Activated gamma-delta T cell (primary cell): Measurements from ENCODE around the gene PILRB.
"Not testable (repeated sequence)": the region's sequence is repeated elsewhere in the genome, so short reads cannot be mapped to it uniquely, and the experiment has no call there.

Experiments
- DNase-seq: peaks from one replicate; lab custom pipeline; 2025; lab: John Stamatoyannopoulos, UW
- total RNA-seq, 2 donors: gene quantifications; one replicate each; lab custom pipeline; 2026; lab: John Stamatoyannopoulos, UW

PILRB gene
- 26.5 to 81.0 reads per million in 2 donors for total RNA-seq

DNA sequence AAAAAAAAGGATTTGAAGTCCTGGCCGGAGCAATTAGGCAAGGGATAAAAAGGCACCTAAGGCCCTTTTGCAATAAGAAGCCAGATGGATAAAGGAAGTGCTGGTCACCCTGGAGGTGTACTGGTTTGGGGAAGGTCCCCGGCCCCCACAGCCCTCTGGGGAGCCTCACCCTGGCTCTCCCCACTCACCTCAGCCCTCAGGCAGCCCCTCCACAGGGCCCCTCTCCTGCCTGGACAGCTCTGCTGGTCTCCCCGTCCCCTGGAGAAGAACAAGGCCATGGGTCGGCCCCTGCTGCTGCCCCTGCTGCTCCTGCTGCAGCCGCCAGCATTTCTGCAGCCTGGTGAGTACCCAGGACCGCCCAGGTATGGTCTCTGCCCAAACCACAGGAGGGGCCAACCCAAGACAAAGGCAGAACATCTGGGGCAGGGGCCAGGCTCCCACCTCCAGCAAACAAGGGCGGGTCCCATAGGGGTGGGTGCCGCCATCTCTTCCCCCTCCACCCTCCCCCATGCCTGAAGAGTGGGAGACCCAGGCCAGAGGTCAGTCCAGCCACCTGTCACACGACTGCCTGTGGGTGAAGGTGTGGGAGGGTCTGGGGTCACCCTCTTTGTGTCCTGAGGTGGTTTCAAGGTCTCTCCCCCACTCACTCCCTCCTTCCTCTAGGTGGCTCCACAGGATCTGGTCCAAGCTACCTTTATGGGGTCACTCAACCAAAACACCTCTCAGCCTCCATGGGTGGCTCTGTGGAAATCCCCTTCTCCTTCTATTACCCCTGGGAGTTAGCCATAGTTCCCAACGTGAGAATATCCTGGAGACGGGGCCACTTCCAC, at the start of gene PILRB:
Gene PILRB, plus strand, starts transcription at position 91 of the 830 bp plus-strand sequence. Its CDS starts 186 bp downstream, at position 277.
- no peak for DNase-seq

DNA sequence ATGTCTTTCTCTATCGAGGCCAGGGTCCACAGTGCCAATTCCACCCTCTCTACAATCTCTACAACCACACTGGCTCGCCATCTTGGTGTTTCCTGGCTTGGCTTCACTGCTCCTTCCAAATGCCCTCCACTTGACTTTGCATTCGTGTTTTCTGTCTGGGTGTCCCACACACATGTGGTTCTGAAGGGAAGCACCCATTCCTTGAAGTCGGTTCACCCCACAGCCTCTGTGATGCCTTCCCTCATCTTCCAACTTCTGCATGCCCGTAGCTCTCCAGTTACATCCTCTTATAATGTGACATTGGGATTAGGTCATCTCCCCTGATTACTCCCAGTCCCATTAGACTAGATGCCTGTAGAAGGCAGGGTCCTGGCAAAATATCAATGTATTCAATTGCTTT, 39.6 kb upstream of the PILRB start:
- DNase-seq, result not testable (repeated sequence)

DNA sequence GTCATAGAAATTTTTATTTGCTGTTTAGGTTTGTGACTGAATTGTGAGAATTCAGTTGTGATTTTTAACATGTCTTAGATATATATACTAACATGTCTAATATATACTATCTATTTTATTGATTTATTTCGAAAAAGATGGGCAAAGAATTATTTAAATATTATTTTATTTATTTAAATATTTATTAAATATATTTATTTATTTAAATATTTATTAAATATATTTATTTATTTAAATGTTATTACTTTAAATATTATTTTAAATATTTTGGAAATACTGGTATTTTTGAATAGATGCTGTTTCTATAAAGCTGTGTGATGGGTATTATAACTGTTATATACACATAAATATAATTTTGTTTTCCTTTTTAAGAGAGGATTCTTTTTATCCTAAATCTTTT, 36.3 kb upstream of the PILRB start:
- DNase-seq, result not testable (repeated sequence)

DNA sequence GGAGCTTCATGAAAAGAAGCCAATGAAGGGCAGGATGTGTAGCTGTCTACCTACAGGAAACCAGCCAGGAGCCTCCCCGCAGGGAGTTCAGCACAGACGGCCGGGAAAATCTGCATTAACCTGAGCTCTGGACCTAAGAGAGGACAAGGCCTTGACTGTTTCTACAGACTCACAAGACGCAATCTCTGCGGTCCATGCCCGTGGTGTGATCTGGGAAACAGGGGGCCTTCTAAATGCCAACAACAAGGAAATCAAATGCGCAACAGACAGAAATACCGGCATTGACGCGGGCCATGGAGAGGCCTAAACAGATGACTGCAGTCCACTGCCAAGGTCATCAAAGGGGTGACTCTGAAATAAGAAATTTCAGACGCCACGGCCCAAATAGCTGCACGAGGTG, 33.7 kb upstream of the PILRB start:
- not testable (repeated sequence) for DNase-seq

DNA sequence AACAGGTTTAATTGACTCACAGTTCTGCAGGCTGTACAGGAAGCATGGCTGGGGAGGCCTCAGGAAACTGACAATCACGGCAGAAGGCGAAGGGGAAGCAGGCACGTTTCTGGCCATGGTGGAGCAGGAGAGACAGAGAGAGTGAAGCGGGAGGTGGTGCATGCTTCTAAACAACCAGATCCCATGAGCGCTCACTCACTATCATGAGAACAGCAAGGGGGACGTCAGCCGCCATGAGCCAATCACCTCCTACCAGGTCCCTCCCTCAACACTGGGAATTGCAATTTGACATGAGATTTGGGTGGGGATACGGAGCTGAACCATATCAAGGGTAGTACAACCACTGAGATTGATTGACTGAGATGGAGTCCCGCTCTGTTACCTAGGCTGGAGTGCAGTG, 32.2 kb upstream of the PILRB start:
- not testable (repeated sequence) for DNase-seq

DNA sequence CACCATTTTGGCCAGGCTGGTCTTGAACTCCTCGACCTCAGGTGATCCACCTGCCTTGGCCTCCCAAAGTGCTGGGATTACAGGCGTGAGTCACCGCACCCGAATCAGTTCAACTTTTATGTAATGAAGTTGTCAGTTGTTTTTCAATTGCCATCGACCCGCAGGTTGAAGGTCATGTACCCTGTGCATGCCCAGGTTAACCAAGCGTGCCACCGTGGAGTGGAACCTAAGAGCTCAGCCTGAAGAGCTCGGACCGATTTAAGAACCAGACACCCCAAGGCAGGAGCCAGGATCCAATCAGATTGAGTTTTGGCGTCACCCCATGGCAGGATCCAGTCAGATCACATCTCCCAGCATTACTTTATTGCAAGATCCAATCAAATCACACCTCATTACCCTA, 31.0 kb upstream of the PILRB start:
- not testable (repeated sequence) for DNase-seq

DNA sequence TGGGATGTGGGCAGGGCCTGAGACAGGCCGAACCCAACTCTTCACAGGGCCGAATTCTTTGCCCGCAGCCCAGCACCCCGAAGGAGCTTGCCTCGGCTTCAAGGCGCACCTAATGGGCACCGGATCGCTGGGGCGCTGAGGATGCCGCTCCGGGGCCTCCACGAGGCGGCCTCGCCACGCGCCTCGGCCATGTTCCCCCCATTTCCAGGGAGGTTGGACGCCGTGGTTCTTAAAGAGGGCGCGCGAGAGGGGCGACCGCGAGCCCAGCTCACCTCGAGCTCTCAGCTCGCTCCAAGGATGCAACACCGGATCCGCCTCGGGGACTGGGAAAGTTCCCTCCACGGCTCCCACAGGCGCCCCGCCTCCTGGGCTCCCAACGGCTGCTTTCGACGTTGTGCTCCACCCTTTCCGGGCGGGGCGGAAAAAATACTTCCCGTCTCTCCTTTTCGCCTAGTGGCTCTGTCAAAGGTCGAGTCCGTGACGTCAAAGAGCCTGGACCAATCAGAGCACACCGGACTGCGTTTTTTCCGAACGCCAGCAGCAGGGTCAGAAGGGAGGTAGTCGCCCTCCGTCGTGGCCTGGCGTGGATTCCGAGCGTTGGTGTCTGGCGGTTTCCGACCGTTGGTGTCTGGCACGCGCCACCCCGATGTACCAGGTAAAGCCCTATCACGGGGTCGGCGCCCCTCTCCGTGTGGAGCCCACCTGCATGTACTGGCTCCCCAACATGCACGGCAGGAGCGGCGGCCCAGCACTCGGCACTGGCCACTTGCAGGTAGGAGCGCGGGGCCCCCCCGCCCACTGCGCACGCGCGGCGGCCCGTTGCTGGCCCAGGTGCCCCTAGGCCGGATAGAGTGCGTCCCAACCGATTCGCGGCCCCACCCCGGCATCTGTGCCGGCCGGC, 22.1 kb upstream of the PILRB start:
- peak; percentile 74 for DNase-seq

DNA sequence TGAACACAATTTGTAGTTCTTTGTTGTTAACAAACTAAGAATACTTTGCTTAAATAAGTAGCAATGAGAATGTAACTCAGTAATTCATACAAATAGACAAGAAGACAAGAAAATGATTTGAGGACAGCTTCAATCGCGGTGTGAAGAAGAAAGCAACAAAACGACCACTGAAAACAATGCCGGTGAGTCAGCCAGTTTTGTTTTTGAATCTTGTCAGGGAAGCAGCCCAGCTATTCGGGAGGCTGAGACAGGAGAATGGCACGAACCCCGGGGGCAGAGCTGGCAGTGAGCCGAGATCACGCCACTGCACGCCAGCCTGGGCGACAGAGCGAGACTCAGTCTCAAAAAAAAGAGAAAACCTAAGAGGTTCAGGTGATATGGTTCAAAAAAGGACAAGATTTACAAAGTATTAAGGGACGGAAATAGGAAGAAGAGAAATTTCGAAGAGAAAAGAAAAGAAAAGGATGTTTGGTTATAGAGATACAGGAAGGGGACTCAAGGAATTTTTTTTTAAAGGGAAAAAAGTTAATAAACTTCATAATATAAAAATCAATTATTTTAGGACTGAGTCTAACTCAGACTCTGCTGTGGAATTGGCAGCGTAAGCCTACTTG, 19.7 kb upstream of the PILRB start:
- not testable (repeated sequence) for DNase-seq

DNA sequence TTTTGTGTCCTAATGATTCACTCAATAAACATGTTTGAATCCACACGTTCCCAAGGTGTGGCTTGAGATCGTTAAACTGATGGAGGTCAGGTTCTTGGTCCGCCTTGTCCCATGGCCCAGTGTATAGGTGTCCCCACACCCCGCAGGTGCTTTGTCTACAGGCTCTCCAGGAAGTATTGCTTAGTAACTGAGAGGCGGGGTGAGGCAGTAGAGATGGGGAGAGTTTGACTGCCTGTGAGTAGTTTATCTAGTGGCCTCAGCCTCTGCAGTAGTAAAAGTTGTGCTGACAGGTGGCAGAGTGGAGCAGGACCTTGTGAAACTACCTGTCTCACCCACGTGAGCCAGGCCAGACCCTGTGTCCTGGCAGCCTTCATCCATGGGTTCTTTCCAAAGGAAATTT, 16.6 kb upstream of the PILRB start:
- DNase-seq, result not testable (repeated sequence)

DNA sequence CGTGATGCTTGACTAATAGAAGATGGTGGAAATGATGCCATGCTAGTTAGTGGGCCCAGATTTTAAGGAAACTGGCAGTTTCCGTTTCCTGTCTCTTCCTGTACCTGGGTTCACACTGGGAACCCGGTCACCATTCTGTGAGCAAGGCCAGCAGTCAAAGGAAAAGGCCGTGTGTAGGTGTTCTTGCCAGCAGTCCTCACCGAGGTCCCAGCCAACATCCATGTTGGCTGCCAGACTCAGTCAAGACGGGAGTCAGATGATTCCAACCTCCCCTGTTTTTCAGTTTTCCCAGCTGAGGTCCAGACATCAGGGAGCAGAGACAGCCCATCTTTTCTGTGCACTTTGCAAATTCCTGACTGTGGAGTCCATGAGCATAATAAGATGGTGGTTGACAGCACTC, 15.2 kb upstream of the PILRB start:
- DNase-seq, result no peak

DNA sequence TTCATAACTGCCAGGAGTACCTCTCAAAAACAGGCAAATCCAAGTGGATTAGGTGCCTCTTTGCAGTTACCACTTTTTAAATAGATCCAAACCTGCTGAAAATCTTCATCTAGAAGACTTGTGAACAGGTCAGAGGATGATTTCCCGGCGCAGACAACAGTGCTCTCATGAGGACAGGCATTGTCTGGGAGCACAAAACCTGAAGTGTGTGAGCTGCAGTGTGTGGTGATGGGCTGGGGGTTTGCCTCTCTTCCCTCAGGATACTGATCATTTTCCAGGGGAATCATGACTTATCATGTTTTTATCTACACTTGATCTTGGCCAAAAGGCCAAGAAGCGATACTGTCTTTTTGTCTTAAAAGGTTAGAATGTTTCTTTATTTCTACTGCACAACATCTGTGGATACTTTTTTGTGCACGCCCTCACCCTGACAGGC, 13.8 kb upstream of the PILRB start:
- not testable (repeated sequence) for DNase-seq

DNA sequence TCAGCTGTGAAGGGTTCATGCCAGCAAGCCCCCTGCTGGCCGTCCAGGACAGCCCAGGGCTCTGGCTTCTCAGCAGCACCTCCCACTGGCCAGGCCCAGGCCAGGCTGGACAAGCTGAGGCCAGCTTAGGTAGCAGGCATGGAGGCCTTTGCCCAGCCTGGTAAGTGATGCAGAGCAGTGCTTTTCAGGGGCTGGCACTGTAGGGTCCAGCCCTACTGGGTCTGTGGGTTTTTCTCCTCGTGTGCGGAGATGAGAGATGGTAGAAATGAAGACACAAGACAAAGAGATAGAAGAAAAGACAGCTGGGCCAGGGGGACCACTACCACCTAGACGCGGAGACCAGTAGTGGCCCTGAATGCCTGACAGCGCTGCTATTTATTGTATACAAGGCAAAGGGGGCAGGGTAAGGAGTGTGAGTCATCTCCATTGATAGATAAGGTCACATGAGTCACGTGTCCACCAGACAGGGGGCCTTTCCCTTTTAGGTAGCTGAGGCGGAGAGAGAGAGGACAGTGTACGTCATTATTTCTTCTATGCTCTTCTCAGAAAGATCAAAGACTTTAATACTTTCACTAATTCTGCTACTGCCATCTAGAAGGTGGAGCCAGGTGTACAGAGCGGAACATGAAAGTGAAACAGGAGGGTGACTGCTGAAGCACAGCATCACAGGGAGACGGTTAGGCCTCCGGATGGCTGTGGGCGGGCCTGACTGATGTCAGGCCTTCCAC, 13.2 kb upstream of the PILRB start:
- DNase-seq, result not testable (repeated sequence)

DNA sequence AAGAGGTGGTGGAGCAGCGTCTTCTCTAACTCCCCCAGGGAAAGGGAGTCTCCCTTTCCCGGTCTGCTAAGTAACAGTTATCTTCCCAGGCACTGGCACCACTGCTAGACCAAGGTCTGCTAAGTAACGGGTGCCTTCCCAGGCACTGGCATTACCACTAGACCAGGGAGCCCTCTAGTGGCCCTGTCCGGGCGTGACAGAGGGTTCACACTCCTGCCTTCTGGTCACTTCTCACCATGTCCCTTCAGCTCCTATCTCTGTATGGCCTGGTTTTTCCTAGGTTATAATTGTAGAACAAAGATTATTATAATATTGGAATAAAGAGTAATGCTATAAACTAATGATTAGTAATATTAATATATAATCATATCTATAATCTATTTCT, 12.6 kb upstream of the PILRB start:
- DNase-seq, result not testable (repeated sequence)

DNA sequence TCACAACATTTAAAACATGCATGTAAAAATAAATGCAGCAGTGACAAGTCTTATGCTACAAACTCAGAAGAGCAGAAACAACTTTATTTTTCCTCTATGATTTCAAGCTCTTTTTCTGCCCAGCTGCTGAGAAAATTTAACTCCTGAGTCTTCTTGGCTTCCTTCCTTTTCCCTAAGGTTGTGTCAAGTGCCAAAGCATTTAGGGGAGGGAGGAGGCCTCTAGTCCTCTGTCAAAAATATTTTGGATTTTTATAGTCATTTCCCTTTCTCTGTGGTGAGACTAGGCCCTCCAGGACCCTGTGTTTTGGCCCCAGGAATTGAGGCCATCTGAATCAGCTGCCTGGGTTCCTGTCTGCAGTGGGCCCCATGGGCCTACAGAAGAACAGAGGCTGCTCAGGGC, 11.0 kb upstream of the PILRB start:
- no peak for DNase-seq

DNA sequence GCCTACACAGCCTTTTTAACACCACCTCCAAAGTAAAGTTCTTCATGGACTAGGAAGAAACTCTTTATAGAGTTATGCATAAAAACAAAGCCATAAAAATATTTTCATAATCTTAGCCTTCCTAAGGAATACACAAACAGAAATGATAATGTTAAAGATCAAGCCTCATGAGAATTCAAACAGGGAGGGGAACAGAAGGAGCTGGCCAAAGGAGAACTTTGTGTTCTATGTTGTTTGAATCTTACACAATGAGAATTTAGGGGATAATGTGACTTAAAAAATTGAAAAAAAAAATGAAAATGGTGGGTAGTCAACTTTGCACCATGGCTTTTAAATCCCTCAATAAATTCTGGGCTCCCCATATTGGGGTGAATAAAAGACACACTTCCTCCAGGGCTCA, 9.1 kb upstream of the PILRB start:
- no peak for DNase-seq

DNA sequence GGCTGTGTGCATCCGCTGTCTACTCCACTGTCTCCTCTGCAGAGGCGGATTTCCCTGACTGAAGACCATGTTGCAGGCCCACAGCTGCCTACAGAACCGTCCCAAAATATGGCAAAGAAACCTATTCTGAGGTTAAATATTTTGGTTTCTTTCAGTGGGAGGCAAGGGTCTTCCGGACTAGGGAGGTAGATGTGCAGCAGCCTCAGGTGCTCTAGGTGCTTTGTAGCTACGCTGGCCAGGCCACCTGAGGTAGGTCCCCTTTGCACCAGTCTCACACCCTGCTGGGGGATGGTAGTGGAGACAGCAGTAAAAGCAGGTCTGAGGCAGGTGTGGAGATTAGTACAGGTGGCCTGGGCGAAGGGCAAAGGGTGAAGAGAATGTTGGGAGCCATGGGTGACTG, 8.2 kb upstream of the PILRB start:
- DNase-seq, result no peak

DNA sequence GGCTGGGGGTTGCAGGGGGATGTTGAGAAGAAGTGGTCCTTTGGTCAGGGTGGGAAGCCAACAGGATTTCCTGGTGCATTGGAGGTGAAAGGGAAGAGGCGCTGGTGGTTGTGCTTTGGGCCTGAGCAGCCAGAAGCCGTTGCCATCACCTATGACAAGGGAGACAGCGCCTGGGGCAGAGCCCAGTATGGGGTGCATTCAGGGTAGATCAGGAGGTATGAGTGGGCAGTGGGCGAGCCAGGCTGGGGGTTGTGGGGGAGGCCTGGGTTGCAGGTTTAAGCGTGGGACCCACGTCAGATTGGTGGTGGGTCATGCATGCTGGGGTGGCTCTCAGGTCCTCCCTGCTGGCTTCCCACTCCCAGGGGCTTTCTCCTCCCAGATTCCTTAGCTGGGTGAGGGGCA, 6.3 kb upstream of the PILRB start:
- no peak for DNase-seq

DNA sequence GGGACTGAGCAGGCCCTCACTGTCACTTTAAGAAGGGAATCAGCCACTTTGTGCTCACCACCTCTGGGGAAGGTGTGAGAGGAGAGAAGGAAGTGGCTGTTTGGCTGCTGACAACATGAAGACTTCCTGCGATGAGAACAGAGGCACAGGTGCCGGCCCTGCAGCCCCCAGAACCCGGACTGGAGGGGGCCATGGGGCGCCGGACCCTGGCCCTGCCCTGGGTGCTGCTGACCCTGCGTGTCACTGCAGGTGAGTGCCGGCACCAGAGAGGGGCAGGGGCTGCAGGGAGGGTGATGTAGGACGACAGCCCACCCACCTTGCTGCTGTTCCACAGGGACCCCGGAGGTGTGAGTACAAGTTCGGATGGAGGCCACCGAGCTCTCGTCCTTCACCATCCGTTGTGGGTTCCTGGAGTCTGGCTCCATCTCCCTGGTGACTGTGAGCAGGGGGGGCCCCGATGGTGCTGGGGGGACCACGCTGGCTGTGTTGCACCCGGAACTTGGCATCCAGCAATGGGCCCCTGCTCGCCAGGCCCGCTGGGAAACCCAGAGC, 5.6 kb upstream of the PILRB start:
- not testable (repeated sequence) for DNase-seq

DNA sequence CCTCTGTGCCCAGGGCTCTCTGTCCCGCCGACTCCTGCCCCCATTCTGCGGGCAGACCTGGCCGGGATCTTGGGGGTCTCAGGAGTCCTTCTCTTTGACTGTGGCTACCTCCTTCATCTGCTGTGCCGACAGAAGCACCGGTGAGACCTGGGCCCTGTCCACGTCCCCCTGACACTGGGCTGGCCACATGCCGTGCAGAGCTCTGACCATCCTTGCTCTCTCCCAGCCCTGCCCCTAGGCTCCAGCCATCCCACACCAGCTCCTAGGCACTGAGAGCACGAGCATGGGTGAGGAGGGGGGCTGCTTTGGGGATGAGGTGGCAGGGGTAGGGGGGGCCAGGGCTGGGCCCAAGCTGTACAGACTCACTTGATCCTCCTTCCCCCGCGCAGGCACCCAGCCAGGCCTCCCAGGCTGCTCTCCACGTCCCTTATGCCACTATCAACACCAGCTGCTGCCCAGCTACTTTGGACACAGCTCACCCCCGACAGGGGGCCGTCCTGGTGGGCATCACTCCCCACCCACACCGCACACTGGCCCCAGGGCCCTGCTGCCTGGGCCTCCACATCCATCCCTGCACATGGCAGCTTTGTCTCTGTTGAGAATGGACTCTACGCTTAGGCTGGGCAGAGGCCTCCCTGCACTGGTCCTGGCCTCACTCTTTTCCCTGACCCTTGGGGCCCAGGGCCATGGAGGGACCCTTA, 4.8 kb upstream of the PILRB start:
- no peak for DNase-seq

DNA sequence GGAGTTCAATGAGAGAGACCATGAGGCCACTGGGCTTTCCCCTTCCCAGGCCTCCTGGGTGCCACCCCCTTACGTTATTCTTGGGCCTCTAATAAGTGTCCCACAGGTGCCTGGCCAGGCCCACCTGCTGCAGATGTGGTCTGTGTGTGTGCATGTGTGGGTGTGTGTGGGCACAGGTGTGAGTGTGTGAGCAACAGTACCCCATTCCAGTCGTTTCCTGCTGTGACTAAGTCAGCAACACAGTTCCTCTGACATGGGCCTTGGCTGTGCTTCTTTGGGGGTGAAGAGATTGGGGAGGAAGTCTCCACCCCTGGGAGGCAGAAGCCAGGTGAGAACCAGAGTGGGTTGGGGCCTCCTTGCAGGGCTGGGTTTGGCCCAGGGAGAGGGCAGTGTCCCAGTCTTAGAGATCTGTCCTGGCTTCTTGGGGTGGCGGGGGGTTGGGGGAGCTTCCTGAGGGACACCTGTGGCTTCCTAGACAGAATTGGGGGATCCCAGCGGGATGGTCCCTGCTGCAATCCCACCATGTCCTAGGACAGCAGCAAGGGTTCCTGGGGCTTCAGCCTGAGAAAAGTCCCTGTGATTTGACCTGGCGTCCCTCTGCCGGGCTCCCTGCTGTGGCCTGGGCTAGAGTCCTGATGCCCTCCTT, 4.1 kb upstream of the PILRB start:
- DNase-seq, result no peak
